ENCODE results near the gene DPYSL5. TPM values are rescaled to one million over a fixed set of nuclear protein-coding genes. Genes with fewer than 3 reads are reported as not detected.

DPYSL5 gene
- total RNA-seq, 4 donors from 2014 or later: 0.13 to 0.50 (median 0.41) TPM

- peaks cover 0 to 5% (median 2%) of the 10 kb centered on the region in 4 donors for H3K4me1 ChIP-seq
- H3K27me3 ChIP-seq: peaks cover 0 to 7% (median 0%) of the 10 kb centered on the region in 4 donors
- no peaks in the 10 kb centered on the region for H3K36me3 ChIP-seq
- WGBS: 73% methylated on average over 8 of the region's 8 CpGs
- no peak overlapping the region for H3K27ac ChIP-seq (replicated peaks in 1 of 4)
- H3K4me3 ChIP-seq: no peak overlapping the region
- TF ChIP-seq CTCF (IDR thresholded peaks at IDR 0.05) (no peak), EP300 (IDR thresholded peaks at IDR 0.05) (no peak), POLR2AphosphoS5 (IDR thresholded peaks at IDR 0.05) (no peak), POLR2A (IDR thresholded peaks at IDR 0.05; ENCODE audit: low read depth) (no peak)
- peaks cover 0 to 6% (median 0%) of the 10 kb centered on the region in 4 donors for H3K9me3 ChIP-seq
- peak; percentile 78 for DNase-seq (ENCODE audit: extremely low spot score)
- intact Hi-C loops (cut with DNase I): no loop called here
These were observed 52.9 kb downstream of the DPYSL5 start for GRCh38 chr2:26900831-26901321.

GRCh38 chr2:26901326-26902183 lies 53.6 kb downstream of the DPYSL5 start:
- Histone ChIP-seq H3K4me1 (peaks cover 0 to 5% (median 2%) of the 10 kb centered on the region in 4 donors), H3K27me3 (peaks cover 0 to 14% (median 0%) of the 10 kb centered on the region in 4 donors), H3K4me3 (no peak overlapping the region), H3K27ac (replicated peaks in 1 of 4) (no peak overlapping the region), H3K9me3 (peaks cover 0 to 6% (median 0%) of the 10 kb centered on the region in 4 donors), H3K36me3 (no peaks in the 10 kb centered on the region)
- TF ChIP-seq POLR2A (IDR thresholded peaks at IDR 0.05; ENCODE audit: low read depth): no peak
- no peak for TF ChIP-seq EP300 (IDR thresholded peaks at IDR 0.05)
- no peak for TF ChIP-seq POLR2AphosphoS5 (IDR thresholded peaks at IDR 0.05)
- TF ChIP-seq CTCF (IDR thresholded peaks at IDR 0.05): no peak
- 59% methylated on average over 21 of the region's 23 CpGs for WGBS
- intact Hi-C loops (cut with DNase I): no loop called here
- peak; percentile 91 for DNase-seq (ENCODE audit: extremely low spot score)

- no peaks in the 10 kb centered on the region for H3K36me3 ChIP-seq
- DNase-seq (ENCODE audit: extremely low spot score): no peak
- intact Hi-C loops (cut with DNase I): no loop called here
- H3K9me3 ChIP-seq: no peaks in the 10 kb centered on the region
- H3K4me3 ChIP-seq: no peak overlapping the region
- H3K4me1 ChIP-seq: peaks cover 0 to 5% (median 2%) of the 10 kb centered on the region in 4 donors
- WGBS: 87% methylated on average over 5 of the region's 5 CpGs
- H3K27me3 ChIP-seq: peaks cover 0 to 26% (median 0%) of the 10 kb centered on the region in 4 donors
- TF ChIP-seq EP300 (IDR thresholded peaks at IDR 0.05) (no peak), CTCF (IDR thresholded peaks at IDR 0.05) (no peak), POLR2AphosphoS5 (IDR thresholded peaks at IDR 0.05) (no peak), POLR2A (IDR thresholded peaks at IDR 0.05; ENCODE audit: low read depth) (no peak)
- H3K27ac ChIP-seq (replicated peaks in 1 of 4): no peak overlapping the region
These were observed 55.7 kb downstream of the DPYSL5 start for GRCh38 chr2:26903676-26904075.

- Histone ChIP-seq H3K4me3 (no peak overlapping the region), H3K27ac (replicated peaks in 1 of 4) (no peak overlapping the region), H3K36me3 (no peaks in the 10 kb centered on the region), H3K4me1 (peaks cover 0 to 5% (median 2%) of the 10 kb centered on the region in 4 donors), H3K27me3 (peaks cover 0 to 26% (median 0%) of the 10 kb centered on the region in 4 donors), H3K9me3 (no peaks in the 10 kb centered on the region)
- no peak for DNase-seq (ENCODE audit: extremely low spot score)
- TF ChIP-seq CTCF (IDR thresholded peaks at IDR 0.05) (no peak), POLR2A (IDR thresholded peaks at IDR 0.05; ENCODE audit: low read depth) (no peak), POLR2AphosphoS5 (IDR thresholded peaks at IDR 0.05) (no peak), EP300 (IDR thresholded peaks at IDR 0.05) (no peak)
- intact Hi-C loops (cut with DNase I): no loop called here
- 90% methylated on average over 2 of the region's 2 CpGs for WGBS
These were observed 56.9 kb downstream of the DPYSL5 start for GRCh38 chr2:26904839-26905238.
